ENCODE data around the gene ABCG5. TPM values are rescaled to one million over a fixed set of nuclear protein-coding genes. Genes with fewer than 3 reads are reported as not detected.

Gene ABCG5
- total RNA-seq, 1 donor from 2014 or later = not detected

DNA sequence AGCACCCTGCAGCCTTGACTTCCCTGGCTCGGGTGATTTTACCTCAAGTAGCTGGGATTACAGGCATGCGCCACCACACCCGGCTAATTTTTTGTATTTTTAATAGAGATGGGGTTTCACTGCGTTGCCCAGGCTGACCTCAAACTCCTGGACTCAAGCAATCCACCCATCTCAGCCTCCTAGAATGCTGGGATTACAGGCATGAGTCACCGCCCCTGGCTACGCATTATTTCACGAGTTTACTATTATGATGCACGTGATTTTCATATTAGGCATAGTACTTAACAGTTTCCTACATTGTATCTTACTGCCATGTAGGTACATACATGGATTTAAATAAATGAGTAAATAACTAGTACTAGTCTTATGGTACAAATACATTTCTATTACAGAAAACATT is 60.4 kb downstream of the ABCG5 start:
- Histone ChIP-seq H3K27ac (no peak overlapping the region), H3K36me3 (peaks cover 0 to 10% of the 10 kb centered on the region in 2 donors), H3K27me3 (no peaks in the 10 kb centered on the region), H3K9me3 (no peaks in the 10 kb centered on the region), H3K4me1 (no peaks in the 10 kb centered on the region), H3K4me3 (no peak overlapping the region)
- intact Hi-C loops (cut with DNase I) = no loop called here
- no peak for TF ChIP-seq POLR2A (IDR thresholded peaks at IDR 0.05)
- DNase-seq (ENCODE audit: extremely low spot score in 2 of 2) = no peak

DNA sequence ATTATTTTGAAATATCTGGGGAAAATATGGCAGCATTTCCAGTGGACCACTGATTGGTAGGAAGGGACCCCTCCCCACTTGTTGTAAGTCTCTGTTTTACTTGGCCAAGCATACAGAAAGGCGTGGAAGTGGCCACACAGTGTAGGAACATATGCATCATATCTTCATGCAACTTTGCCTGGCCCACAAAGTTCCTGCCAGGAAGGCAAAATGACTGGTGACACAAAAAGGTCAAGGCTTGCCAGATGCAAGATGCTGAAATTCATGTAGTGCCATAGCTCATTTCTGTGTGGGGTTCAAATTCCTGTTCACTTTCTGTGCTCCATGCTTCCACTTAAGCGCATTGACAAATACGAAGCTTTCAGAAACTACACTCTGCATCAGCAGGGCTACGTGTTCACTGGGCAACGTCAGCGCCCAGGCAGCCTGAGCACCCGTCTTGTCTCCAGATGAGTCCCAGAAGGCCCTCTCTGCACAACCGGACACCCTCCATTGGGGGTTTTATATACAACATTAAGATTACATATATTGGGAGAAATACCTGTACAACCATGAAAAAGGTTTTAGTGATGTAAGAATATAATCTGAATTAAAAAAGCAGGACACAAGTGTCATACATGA is 61.2 kb downstream of the ABCG5 start:
- Histone ChIP-seq H3K36me3 (peaks cover 0 to 10% of the 10 kb centered on the region in 2 donors), H3K9me3 (no peaks in the 10 kb centered on the region), H3K4me3 (no peak overlapping the region), H3K27me3 (no peaks in the 10 kb centered on the region), H3K27ac (no peak overlapping the region), H3K4me1 (no peaks in the 10 kb centered on the region)
- intact Hi-C loops (cut with DNase I) = no loop called here
- DNase-seq (ENCODE audit: extremely low spot score in 2 of 2) = no peak
- TF ChIP-seq CTCF (IDR thresholded peaks at IDR 0.05) (no peak), POLR2AphosphoS5 (IDR thresholded peaks at IDR 0.05; ENCODE audit: insufficient read depth in 1 of 2, low read depth in 1 of 2) (no peak), POLR2A (IDR thresholded peaks at IDR 0.05) (no peak)

GRCh38 chr2:43776324-43776723 is 62.3 kb downstream of the ABCG5 start:
- DNase-seq (ENCODE audit: extremely low spot score in 2 of 2) = no peak
- no peaks in the 10 kb centered on the region for H3K27me3 ChIP-seq
- intact Hi-C loops (cut with DNase I) = no loop called here
- peaks cover 0 to 10% of the 10 kb centered on the region in 2 donors for H3K36me3 ChIP-seq
- no peak overlapping the region for H3K4me3 ChIP-seq
- H3K4me1 ChIP-seq = no peaks in the 10 kb centered on the region
- H3K9me3 ChIP-seq = no peaks in the 10 kb centered on the region
- TF ChIP-seq POLR2AphosphoS5 (IDR thresholded peaks at IDR 0.05; ENCODE audit: insufficient read depth in 1 of 2, low read depth in 1 of 2) (no peak), CTCF (IDR thresholded peaks at IDR 0.05) (no peak), POLR2A (IDR thresholded peaks at IDR 0.05) (no peak)
- no peak overlapping the region for H3K27ac ChIP-seq

DNA sequence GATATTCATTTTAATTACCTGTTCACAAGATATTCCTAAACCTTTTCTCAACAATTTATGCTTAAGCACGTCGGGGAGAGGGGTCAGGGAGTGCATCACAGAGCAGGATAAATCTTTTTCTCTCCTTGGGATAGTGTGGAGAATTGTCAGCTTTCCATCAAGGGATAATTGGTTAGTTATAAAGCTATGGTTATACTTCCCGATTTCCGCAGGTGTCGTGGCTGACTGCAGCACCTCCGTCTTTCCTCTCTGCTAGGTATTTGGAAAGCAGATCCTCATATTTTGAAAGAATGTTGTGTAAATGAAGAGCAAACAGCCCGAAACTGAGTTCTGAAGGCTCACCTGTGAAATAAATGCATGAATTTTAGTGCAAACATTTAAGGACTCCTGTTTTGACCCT is 64.0 kb downstream of the ABCG5 start:
- peaks cover 0 to 10% of the 10 kb centered on the region in 2 donors for H3K36me3 ChIP-seq
- H3K9me3 ChIP-seq = no peaks in the 10 kb centered on the region
- H3K4me3 ChIP-seq = peak overlapping the region; percentile 73
- H3K27me3 ChIP-seq = no peaks in the 10 kb centered on the region
- no peak for TF ChIP-seq POLR2A (IDR thresholded peaks at IDR 0.05)
- TF ChIP-seq POLR2AphosphoS5 (IDR thresholded peaks at IDR 0.05; ENCODE audit: insufficient read depth in 1 of 2, low read depth in 1 of 2) = no peak
- no peak for TF ChIP-seq CTCF (IDR thresholded peaks at IDR 0.05)
- H3K4me1 ChIP-seq = no peaks in the 10 kb centered on the region
- peak overlapping the region; percentile 78 for H3K27ac ChIP-seq
- intact Hi-C loops (cut with DNase I) = no loop called here
- no peak for DNase-seq (ENCODE audit: extremely low spot score in 2 of 2)

GRCh38 chr2:43773876-43774613 is 64.6 kb downstream of the ABCG5 start, which contains the start of gene DYNC2LI1:
TSS of gene DYNC2LI1 (plus strand) at chr2:43774039. CDS start at chr2:43774139, 100 bp downstream.
- Histone ChIP-seq H3K27ac (peak within 1 kb of the TSS; percentile 78), H3K4me3 (peak within 1 kb of the TSS; percentile 73), H3K4me1 (no peaks in the 10 kb centered on the region), H3K27me3 (no peaks in the 10 kb centered on the region), H3K36me3 (peaks cover 0 to 10% of the 10 kb centered on the region in 2 donors), H3K9me3 (no peaks in the 10 kb centered on the region)
- intact Hi-C loops (cut with DNase I) = no loop called here
- peak in 1 of 2 donors; percentile 14 for TF ChIP-seq POLR2A (IDR thresholded peaks at IDR 0.05)
- TF ChIP-seq POLR2AphosphoS5 (IDR thresholded peaks at IDR 0.05; ENCODE audit: insufficient read depth in 1 of 2, low read depth in 1 of 2) = peak; percentile 83 to 90
- no peak for TF ChIP-seq CTCF (IDR thresholded peaks at IDR 0.05)
- DNase-seq (ENCODE audit: extremely low spot score in 2 of 2) = peak in 1 of 2 donors; percentile 92
